GM13977 (cell line): ENCODE measurements around the gene NLRP4.

ENCODE experiments used
- DNase-seq: peaks from one replicate; pipeline ENCODE4 v3.0.0; 2012; ENCODE audit warnings: low spot score
- CTCF ChIP-seq: IDR thresholded peaks from 2 replicates; pipeline ENCODE4 v1.5.1; 2012; ENCODE audit warnings: mild to moderate bottlenecking, control low read depth; ENCODE audit not compliant: insufficient read depth; ENCODE audit errors: extremely low read depth, missing control alignments
- in situ Hi-C: fragments of 300-500 bp; cut with MboI; formaldehyde crosslinking; loops from one replicate; pipeline ENCODE4 v1.12.0; 2022; ENCODE audit warnings: low sequenced_read_pairs, low pct_unique_long_range_greater_than_20kb, mixed read lengths, inconsistent platforms; ENCODE audit not compliant: unreplicated experiment

NLRP4 gene

GRCh38 chr19:55812449-55812848 is 23.9 kb upstream of the NLRP4 start:
- in situ Hi-C loops: no loop called here
- no peak for DNase-seq
- no peak for TF ChIP-seq CTCF

- no peak for TF ChIP-seq CTCF
- no peak for DNase-seq
- in situ Hi-C loops: no loop called here
These were observed 22.4 kb upstream of the NLRP4 start for GRCh38 chr19:55813906-55814305.

DNA sequence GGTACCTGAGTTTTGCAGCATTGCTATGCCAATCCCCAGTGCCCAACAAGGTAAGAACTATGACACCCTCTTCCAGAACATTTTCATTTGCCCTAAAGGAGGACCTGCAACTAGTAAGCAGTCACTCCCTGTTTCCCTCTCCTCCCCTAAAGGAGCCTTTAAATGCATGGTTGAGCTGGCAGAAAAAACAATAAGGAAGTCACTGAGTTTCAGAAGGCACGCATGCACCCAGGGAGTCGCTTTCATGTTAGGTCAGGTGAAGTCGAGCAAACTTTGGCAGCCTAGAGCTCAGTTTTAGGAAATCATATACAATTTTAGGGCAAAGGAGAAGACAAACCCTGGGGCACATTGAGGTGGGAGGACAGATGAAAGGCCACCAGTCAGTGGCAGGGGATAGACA is 16.3 kb upstream of the NLRP4 start:
- in situ Hi-C loops: no loop called here
- DNase-seq: no peak
- TF ChIP-seq CTCF: no peak

- no peak for DNase-seq
- TF ChIP-seq CTCF: no peak
- in situ Hi-C loops: no loop called here
These were observed 5.7 kb upstream of the NLRP4 start for GRCh38 chr19:55830656-55831055.

DNA sequence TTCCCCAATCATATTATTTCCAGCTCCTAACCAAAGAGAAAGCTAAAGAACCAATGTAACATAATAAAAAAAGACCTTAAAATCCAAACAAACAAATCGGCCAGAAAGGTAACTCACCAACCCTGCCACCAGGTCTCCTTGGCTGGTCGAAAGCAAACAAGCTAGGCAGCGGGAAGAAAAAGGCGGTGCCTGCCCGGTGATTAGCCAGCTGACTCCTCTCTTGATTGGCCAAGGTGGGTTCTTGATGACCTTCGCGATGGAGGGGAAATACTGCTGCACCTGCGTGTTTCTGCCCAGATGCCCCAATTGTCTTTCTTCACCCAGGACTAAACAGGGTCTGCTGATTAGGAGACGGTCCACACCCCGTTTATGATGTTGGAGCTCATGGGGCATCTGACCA is 4.5 kb upstream of the NLRP4 start, which contains the start of gene NLRP11:
TSS of gene NLRP11 (minus strand) at position 154 of the 400 bp plus-strand sequence. CDS start 13,825 bp downstream, outside the sequence.
- in situ Hi-C loops: no loop called here
- no peak for TF ChIP-seq CTCF
- DNase-seq: no peak

- in situ Hi-C loops: no loop called here
- no peak for DNase-seq
- TF ChIP-seq CTCF: no peak
These were observed 3.7 kb upstream of the NLRP4 start for GRCh38 chr19:55832676-55833075.

GRCh38 chr19:55838251-55838650 is 1.9 kb downstream of the NLRP4 start:
- in situ Hi-C loops: no loop called here
- no peak for DNase-seq
- no peak for TF ChIP-seq CTCF
